Esophagus muscularis mucosa (tissue), 4 donors: Measurements from ENCODE around the gene DHCR24. TPM values are rescaled to one million over a fixed set of nuclear protein-coding genes. Genes with fewer than 3 reads are reported as not detected.

Source experiments
- DNase-seq: peaks from one replicate; pipeline ENCODE4 v3.0.0-alpha.2; 2017; ENCODE audit errors: extremely low spot score
- H3K27ac ChIP-seq, 4 donors: fragments of 200-600 bp; sonication (generic); replicated peaks in 1 of 4; 1 replicate in 3 of 4; 2 replicates in 1 of 4; pipeline ENCODE4 v1.5.1; 2016 to 2019; ENCODE audit warnings: mild to moderate bottlenecking in 1 of 4
- H3K27me3 ChIP-seq, 4 donors: fragments of 200-600 bp; sonication (generic); one replicate each; pipeline versions ENCODE4 v1.5.1 to v1.6.0; 2016 to 2019
- H3K36me3 ChIP-seq, 4 donors: fragments of 200-600 bp; sonication (generic); one replicate each; pipeline ENCODE4 v1.5.1; 2016 to 2019
- H3K4me1 ChIP-seq, 4 donors: fragments of 200-600 bp; sonication (generic); one replicate each; pipeline ENCODE4 v1.5.1; 2016 to 2019
- H3K4me3 ChIP-seq, 4 donors: fragments of 200-600 bp; sonication (generic); 1 replicate in 2 of 4; 2 replicates in 2 of 4; pipeline ENCODE4 v1.5.1; 2016 to 2019; ENCODE audit warnings: mild to moderate bottlenecking in 4 of 4, moderate library complexity in 1 of 4
- H3K9me3 ChIP-seq, 4 donors: fragments of 200-600 bp; sonication (generic); 1 replicate in 3 of 4; 2 replicates in 1 of 4; pipeline ENCODE4 v1.5.1; 2016 to 2019
- CTCF ChIP-seq, 3 experiments: fragments of 200-600 bp in 2 of 3; fragments of 450-650 bp in 1 of 3; sonication (generic) in 2 of 3; IDR thresholded peaks; one replicate each; pipeline ENCODE4 v1.5.1; 2017 to 2019; ENCODE audit warnings: antibody characterized with exemption in 3 of 3, mild to moderate bottlenecking in 2 of 3, moderate library complexity in 1 of 3
- EP300 ChIP-seq: sonication (generic); formaldehyde crosslinking; IDR thresholded peaks from one replicate; pipeline ENCODE4 v1.6.1; 2017; ENCODE audit warnings: antibody characterized with exemption
- POLR2A ChIP-seq: fragments of 450-650 bp; IDR thresholded peaks from one replicate; pipeline ENCODE4 v1.6.1; 2017; ENCODE audit warnings: antibody characterized with exemption, moderate library complexity, mild to moderate bottlenecking, low read depth
- POLR2AphosphoS5 ChIP-seq, 2 donors: sonication (generic); formaldehyde crosslinking; IDR thresholded peaks; one replicate each; pipeline ENCODE4 v1.6.1; 2017; ENCODE audit warnings: antibody characterized with exemption in 2 of 2
- WGBS: methylation state at CpG from one replicate; pipeline ENCODE4 v1.1.5; 2018; 5-methylcytosine and 5-hydroxymethylcytosine counted together
- intact Hi-C: fragments of 100-400 bp; cut with DNase I; formaldehyde crosslinking; loops from one replicate; pipeline ENCODE4 v1.15.1; 2023
- total RNA-seq, 4 donors: library from RNA; depleted of rRNA; stranded (reverse); fragments of >200 nt; gene quantifications; one replicate each; pipeline versions ENCODE4 v1.1.0 to v1.2.1, GENCODE V29; 2016

Gene DHCR24
- total RNA-seq, 4 donors from 2014 or later, result 10.8 to 16.1 (median 13.1) TPM

DNA sequence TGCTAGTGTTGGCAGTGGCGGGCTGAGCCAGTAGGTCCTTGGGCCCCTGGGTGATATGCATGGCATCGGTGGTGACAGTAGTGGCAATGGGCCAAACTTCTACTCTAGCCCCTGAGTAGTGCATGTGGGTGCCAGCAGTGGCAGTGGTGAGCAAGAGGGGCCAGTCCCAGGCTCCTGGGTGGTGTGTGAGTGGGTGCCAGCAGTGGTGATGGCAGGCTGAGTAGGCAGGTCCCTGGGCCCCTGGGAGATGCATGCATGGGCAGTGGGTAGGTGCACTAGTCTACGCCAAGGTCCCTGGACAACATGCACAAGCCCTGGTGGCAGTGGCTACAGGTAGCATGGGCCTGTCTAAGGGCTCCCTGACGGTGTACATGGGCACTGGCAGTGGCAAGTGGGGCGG lies 61.3 kb downstream of the DHCR24 start:
- Histone ChIP-seq H3K4me1 (no peaks in the 10 kb centered on the region), H3K4me3 (no peak overlapping the region), H3K36me3 (no peaks in the 10 kb centered on the region), H3K9me3 (peaks cover 0 to 61% (median 22%) of the 10 kb centered on the region in 4 donors), H3K27ac (no peak overlapping the region), H3K27me3 (peaks cover 0 to 2% (median 0%) of the 10 kb centered on the region in 4 donors)
- TF ChIP-seq EP300 (no peak), POLR2A (no peak), CTCF (IDR thresholded peaks at IDR 0.05) (no peak), POLR2AphosphoS5 (IDR thresholded peaks at IDR 0.05) (no peak)
- no peak for DNase-seq
- 97% methylated on average over 5 of the region's 5 CpGs for WGBS
- intact Hi-C loops, result no loop called here

DNA sequence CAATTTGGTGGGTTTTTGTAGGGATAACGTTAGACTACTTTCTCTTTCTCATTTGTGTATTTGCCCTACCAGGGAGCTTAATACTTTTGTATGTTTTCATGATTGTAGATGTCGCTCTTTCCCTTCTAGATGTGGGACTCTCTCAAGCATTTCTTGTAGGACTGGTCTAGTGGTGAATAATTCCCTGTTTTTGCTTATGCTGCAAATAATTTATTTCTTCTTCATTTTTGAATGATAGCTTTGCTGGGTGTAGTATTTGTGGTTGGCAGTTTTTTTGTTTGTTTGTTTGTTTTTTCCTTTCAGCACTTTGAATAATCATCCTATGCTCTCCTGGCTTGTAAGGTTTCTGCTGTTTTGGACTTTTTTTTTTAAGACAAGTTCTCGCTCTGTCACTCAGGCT lies 63.3 kb downstream of the DHCR24 start:
- Histone ChIP-seq H3K27ac (no peak overlapping the region), H3K4me3 (no peak overlapping the region), H3K9me3 (peaks cover 0 to 43% (median 22%) of the 10 kb centered on the region in 4 donors), H3K36me3 (no peaks in the 10 kb centered on the region), H3K4me1 (no peaks in the 10 kb centered on the region), H3K27me3 (peaks cover 0 to 2% (median 0%) of the 10 kb centered on the region in 4 donors)
- DNase-seq, result no peak
- intact Hi-C loops, result no loop called here
- 89% methylated on average over 3 of the region's 3 CpGs for WGBS
- TF ChIP-seq CTCF (IDR thresholded peaks at IDR 0.05) (no peak), EP300 (no peak), POLR2A (no peak), POLR2AphosphoS5 (IDR thresholded peaks at IDR 0.05) (no peak)

DNA sequence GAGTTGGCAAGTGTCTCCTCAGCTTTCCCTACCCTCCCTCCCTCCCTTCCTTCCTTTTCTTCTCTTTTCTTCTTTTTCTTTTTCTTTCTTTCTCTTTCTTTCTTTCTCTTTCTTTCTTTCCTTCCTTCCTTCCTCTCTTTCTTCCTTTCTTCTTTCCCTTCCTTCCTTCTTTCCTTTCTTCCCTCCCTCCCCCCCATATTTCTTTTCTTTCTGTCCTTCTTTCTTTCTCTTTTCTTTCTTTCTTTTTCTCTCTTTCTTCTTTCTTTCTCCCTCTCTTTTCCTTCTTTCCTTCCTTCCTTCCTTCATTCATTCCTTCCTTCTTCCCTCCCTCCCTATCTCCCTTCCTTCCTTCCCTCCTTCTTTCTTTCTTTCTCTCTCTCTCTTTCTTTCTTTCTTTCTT lies 67.3 kb downstream of the DHCR24 start:
- intact Hi-C loops, result loop anchor here (10.0 kb wide), 2 partner anchors 145 to 745 kb away; no protein-coding TSS in a partner anchor
- no peaks in the 10 kb centered on the region for H3K4me1 ChIP-seq
- H3K27me3 ChIP-seq, result peaks cover 0 to 2% (median 0%) of the 10 kb centered on the region in 4 donors
- no peak for DNase-seq
- no peak for TF ChIP-seq POLR2A
- no peak for TF ChIP-seq EP300
- no peak for TF ChIP-seq POLR2AphosphoS5 (IDR thresholded peaks at IDR 0.05)
- no peak for TF ChIP-seq CTCF (IDR thresholded peaks at IDR 0.05)
- no peaks in the 10 kb centered on the region for H3K36me3 ChIP-seq
- H3K27ac ChIP-seq, result no peak overlapping the region
- H3K4me3 ChIP-seq, result no peak overlapping the region
- H3K9me3 ChIP-seq, result peaks cover 0 to 27% (median 16%) of the 10 kb centered on the region in 4 donors

DNA sequence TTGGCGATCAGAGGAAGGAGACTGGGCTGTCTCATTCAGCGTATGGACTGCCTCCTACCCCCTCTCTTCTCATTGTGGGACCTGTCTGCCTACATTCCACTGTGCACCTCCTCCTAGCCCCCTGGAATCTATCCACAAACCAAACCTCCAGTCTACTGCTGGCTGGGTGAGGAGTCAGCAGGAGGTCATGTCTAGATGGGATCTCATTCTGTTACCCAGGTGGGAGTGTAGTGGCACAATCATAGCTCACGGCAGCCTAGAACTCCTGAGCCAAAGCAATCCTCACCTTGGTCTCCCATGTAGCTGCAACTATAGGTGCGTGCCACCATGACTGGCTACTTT lies 67.8 kb downstream of the DHCR24 start:
- Histone ChIP-seq H3K27ac (no peak overlapping the region), H3K4me1 (no peaks in the 10 kb centered on the region), H3K36me3 (no peaks in the 10 kb centered on the region), H3K4me3 (no peak overlapping the region), H3K9me3 (peaks cover 0 to 22% (median 11%) of the 10 kb centered on the region in 4 donors), H3K27me3 (peaks cover 0 to 2% (median 0%) of the 10 kb centered on the region in 4 donors)
- WGBS, result 88% methylated on average over 4 of the region's 4 CpGs
- intact Hi-C loops, result loop anchor here (10.0 kb wide), 2 partner anchors 144 to 744 kb away; no protein-coding TSS in a partner anchor
- no peak for DNase-seq
- TF ChIP-seq POLR2AphosphoS5 (IDR thresholded peaks at IDR 0.05), result no peak
- TF ChIP-seq EP300, result no peak
- TF ChIP-seq CTCF (IDR thresholded peaks at IDR 0.05), result no peak
- no peak for TF ChIP-seq POLR2A

- 66% methylated on average over 5 of the region's 5 CpGs for WGBS
- Histone ChIP-seq H3K36me3 (no peaks in the 10 kb centered on the region), H3K27me3 (peaks cover 0 to 2% (median 0%) of the 10 kb centered on the region in 4 donors), H3K4me3 (no peak overlapping the region), H3K9me3 (peaks cover 0 to 16% (median 6%) of the 10 kb centered on the region in 4 donors), H3K4me1 (no peaks in the 10 kb centered on the region), H3K27ac (no peak overlapping the region)
- no peak for TF ChIP-seq POLR2A
- TF ChIP-seq CTCF (IDR thresholded peaks at IDR 0.05), result no peak
- no peak for TF ChIP-seq POLR2AphosphoS5 (IDR thresholded peaks at IDR 0.05)
- no peak for TF ChIP-seq EP300
- no peak for DNase-seq
- intact Hi-C loops, result loop anchor here (10.0 kb wide), 2 partner anchors 144 to 744 kb away; no protein-coding TSS in a partner anchor
These were observed 68.4 kb downstream of the DHCR24 start for GRCh38 chr1:54818461-54819194.
